Liver (tissue), 3 donors: ENCODE data around the gene TENM3.

ENCODE experiments used
- CTCF ChIP-seq: fragments of 150-350 bp; IDR thresholded peaks from 2 replicates; pipeline ENCODE4 v1.5.1; 2017; ENCODE audit warnings: improper control_type of control experiment, low read depth, low read length; ENCODE audit not compliant: missing input control
- HNF4G ChIP-seq: IDR thresholded peaks from 2 replicates; pipeline ENCODE4 v1.6.1; 2016; ENCODE audit warnings: antibody characterized with exemption
- donor health status: healthy.
- donor health status: healthy.

- no peak for TF ChIP-seq HNF4G
- TF ChIP-seq CTCF = no peak
These were observed 310.5 kb downstream of the TENM3 start for GRCh38 chr4:182553653-182554052.
